GM12864 (cell line): Measurements from ENCODE around the gene BTBD16.

Experiments
- DNase-seq: peaks from one replicate; pipeline ENCODE4 v3.0.0-alpha.2; 2011; ENCODE audit warnings: low read depth
- H3K4me3 ChIP-seq: 2 replicates; pipeline ENCODE4 v1.5.1; 2011; ENCODE audit warnings: mild to moderate bottlenecking, low read depth, low read length, control low read depth
- TF ChIP-seq, protein P1 (sequence below): IDR thresholded peaks from 2 replicates; pipeline ENCODE4 v1.5.1; 2011; ENCODE audit warnings: low read depth, mild to moderate bottlenecking, moderate library complexity, low read length, control low read depth, inconsistent platforms; ENCODE audit errors: missing control alignments

The BTBD16 gene

GRCh38 chr10:122310311-122311050, 39.4 kb downstream of the BTBD16 start:
- H3K4me3 ChIP-seq: no peak overlapping the region
- TF ChIP-seq, protein P1, sequence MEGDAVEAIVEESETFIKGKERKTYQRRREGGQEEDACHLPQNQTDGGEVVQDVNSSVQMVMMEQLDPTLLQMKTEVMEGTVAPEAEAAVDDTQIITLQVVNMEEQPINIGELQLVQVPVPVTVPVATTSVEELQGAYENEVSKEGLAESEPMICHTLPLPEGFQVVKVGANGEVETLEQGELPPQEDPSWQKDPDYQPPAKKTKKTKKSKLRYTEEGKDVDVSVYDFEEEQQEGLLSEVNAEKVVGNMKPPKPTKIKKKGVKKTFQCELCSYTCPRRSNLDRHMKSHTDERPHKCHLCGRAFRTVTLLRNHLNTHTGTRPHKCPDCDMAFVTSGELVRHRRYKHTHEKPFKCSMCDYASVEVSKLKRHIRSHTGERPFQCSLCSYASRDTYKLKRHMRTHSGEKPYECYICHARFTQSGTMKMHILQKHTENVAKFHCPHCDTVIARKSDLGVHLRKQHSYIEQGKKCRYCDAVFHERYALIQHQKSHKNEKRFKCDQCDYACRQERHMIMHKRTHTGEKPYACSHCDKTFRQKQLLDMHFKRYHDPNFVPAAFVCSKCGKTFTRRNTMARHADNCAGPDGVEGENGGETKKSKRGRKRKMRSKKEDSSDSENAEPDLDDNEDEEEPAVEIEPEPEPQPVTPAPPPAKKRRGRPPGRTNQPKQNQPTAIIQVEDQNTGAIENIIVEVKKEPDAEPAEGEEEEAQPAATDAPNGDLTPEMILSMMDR: no peak

GRCh38 chr10:122311051-122311410, 39.9 kb downstream of the BTBD16 start:
- TF ChIP-seq, protein P1: no peak
- H3K4me3 ChIP-seq: no peak overlapping the region
- no peak for DNase-seq

More at GRCh38 chr10:122310311-122311050, 39.4 kb downstream of the BTBD16 start:
- DNase-seq: no peak

DNA sequence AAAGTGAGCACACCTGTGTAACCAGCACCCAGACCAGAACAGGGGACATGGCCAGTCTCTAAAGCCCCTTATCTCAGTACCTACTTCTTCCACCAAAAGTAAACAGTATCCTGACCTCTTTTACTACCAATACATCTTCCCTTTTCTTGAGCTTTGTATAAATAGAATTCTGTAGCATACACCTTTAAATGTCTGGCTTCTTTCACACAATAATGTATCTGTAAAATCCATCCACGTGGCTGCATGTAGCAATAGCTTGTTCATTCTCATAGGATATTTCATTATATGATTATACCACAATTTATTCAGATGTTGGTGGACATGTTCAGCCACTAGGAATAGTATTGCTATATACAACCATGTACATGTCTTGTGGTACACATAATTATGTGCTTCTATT, 40.6 kb downstream of the BTBD16 start:
- no peak overlapping the region for H3K4me3 ChIP-seq
- TF ChIP-seq, protein P1: no peak
- DNase-seq: no peak

- TF ChIP-seq, protein P1: no peak
- DNase-seq: no peak
- no peak overlapping the region for H3K4me3 ChIP-seq
Observed at GRCh38 chr10:122316224-122316884, 45.3 kb downstream of the BTBD16 start.

GRCh38 chr10:122321960-122322359, 50.9 kb downstream of the BTBD16 start:
- H3K4me3 ChIP-seq: no peak overlapping the region
- TF ChIP-seq, protein P1: no peak
- no peak for DNase-seq

DNA sequence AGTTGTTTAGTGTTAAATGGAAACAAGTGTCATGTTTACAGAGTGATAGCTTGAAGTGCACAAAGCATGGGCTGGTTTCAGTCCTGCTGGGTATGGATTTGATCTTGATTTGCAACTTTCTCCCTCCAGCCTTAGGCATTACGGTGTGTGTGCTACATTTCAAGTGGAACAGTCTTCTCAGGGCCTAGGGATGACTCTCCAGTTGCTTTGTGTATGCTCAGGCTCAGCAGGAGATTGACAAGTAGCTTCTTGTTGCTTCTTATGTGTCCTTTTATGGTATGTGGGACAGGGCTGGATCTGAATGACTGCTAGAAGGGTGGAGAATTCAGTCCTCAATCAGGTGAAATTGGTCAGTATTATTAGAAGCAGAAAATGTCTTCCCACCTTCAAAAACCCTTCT, 52.1 kb downstream of the BTBD16 start:
- DNase-seq: no peak
- TF ChIP-seq, protein P1: no peak
- no peak overlapping the region for H3K4me3 ChIP-seq
